Spleen (tissue), 11 donors: ENCODE measurements around the gene ARHGAP10. TPM values are rescaled to one million over a fixed set of nuclear protein-coding genes. Genes with fewer than 3 reads are reported as not detected.

ENCODE experiments used
- DNase-seq: peaks from one replicate; pipeline ENCODE4 v3.0.0-alpha.2; 2020
- H3K27ac ChIP-seq, 8 donors: fragments of 200-600 bp; sonication (generic) in 7 of 8; 1 replicate in 4 of 8; 2 replicates in 4 of 8; pipeline versions ENCODE4 v1.5.0 to v1.8.0; 2016 to 2021; ENCODE audit warnings: inconsistent platforms in 4 of 8, mild to moderate bottlenecking in 4 of 8, moderate library complexity in 1 of 8
- H3K27me3 ChIP-seq, 7 donors: fragments of 200-600 bp; sonication (generic) in 6 of 7; replicated peaks in 1 of 7; 1 replicate in 4 of 7; 2 replicates in 3 of 7; pipeline versions ENCODE4 v1.5.0 to v1.8.0; 2016 to 2021; ENCODE audit warnings: inconsistent platforms in 3 of 7, mild to moderate bottlenecking in 1 of 7
- H3K36me3 ChIP-seq, 6 donors: fragments of 200-600 bp; sonication (generic) in 5 of 6; 1 replicate in 4 of 6; 2 replicates in 2 of 6; pipeline versions ENCODE4 v1.5.0 to v1.8.0; 2016 to 2021; ENCODE audit warnings: inconsistent platforms in 2 of 6
- H3K4me1 ChIP-seq, 6 donors: fragments of 200-600 bp; sonication (generic) in 5 of 6; 1 replicate in 3 of 6; 2 replicates in 3 of 6; pipeline versions ENCODE4 v1.5.0 to v1.8.0; 2016 to 2021; ENCODE audit warnings: inconsistent platforms in 3 of 6
- H3K4me3 ChIP-seq, 8 donors: fragments of 200-600 bp; sonication (generic) in 7 of 8; 1 replicate in 4 of 8; 2 replicates in 4 of 8; pipeline versions ENCODE4 v1.5.0 to v1.8.0; 2016 to 2021; ENCODE audit warnings: inconsistent platforms in 4 of 8, mild to moderate bottlenecking in 4 of 8, moderate library complexity in 2 of 8
- H3K9me3 ChIP-seq, 8 donors: fragments of 200-600 bp; sonication (generic) in 7 of 8; 1 replicate in 4 of 8; 2 replicates in 4 of 8; pipeline versions ENCODE4 v1.5.0 to v1.8.0; 2016 to 2021; ENCODE audit warnings: inconsistent platforms in 4 of 8
- POLR2A ChIP-seq, 3 donors: fragments of 450-650 bp; IDR thresholded peaks; one replicate each; pipeline ENCODE4 v1.5.1; 2017; ENCODE audit warnings: antibody characterized with exemption in 3 of 3, mild to moderate bottlenecking in 1 of 3
- POLR2AphosphoS5 ChIP-seq, 3 donors: sonication (generic); formaldehyde crosslinking; IDR thresholded peaks; one replicate each; pipeline ENCODE4 v1.5.1; 2017; ENCODE audit warnings: antibody characterized with exemption in 3 of 3
- WGBS, 5 donors: extraction: QIAGEN DNeasy Blood & Tissue Kit in 3 of 5; methylation state at CpG; one replicate each; pipeline versions ENCODE4 v1.1.5 to v1.1.7; 2013 to 2018; 5-methylcytosine and 5-hydroxymethylcytosine counted together
- intact Hi-C: fragments of 100-400 bp; cut with DNase I; formaldehyde crosslinking; loops from one replicate; pipeline ENCODE4 v1.15.0; 2023; ENCODE audit warnings: low total_unique reads
- polyA plus RNA-seq, 3 donors: library from polyadenylated mRNA; stranded (reverse); fragments of 200-250 nt; gene quantifications; one replicate each; pipeline ENCODE4 v1.2.1, GENCODE V29; 2013
- total RNA-seq, 7 donors: library from RNA; depleted of rRNA in 3 of 7; stranded (reverse); fragments of >200 nt in 3 of 7; fragmentation: NEBNext Ultra II Directional in 4 of 7; extraction: Animal tissue kit (Norgen Biotek cat#: 25700) in 4 of 7; gene quantifications; one replicate each; pipeline versions ENCODE4 v1.1.0 to v1.2.1, GENCODE V29; 2016 to 2021
- TF ChIP-seq, protein P1 (sequence below), 11 experiments: fragments of 200-600 bp in 7 of 11; fragments of 450-650 bp in 4 of 11; sonication (generic) in 4 of 11; IDR thresholded peaks in 8 of 11; conservative IDR thresholded peaks in 3 of 11; 1 replicate in 7 of 11; 2 replicates in 4 of 11; pipeline versions ENCODE4 v1.4.0 to v1.8.0; 2016 to 2021; ENCODE audit warnings: antibody characterized with exemption in 11 of 11, inconsistent platforms in 4 of 11, mild to moderate bottlenecking in 1 of 11
- donor health status: healthy with polysubstance abuse.
- donor health status: DM: no; HTN: no; CAD: no; lungs with moderate emphysema.
- donor health status: DM: no; HTN: no; CAD: no.
- donor health status: Bipolar disorder and iron deficiency.
- donor health status: healthy.
- donor health status: DM: no; HTN: no; CAD: no.
- donor health status: DM: yes; HTN: yes; CAD: no.

Gene ARHGAP10
- total and polyA plus RNA-seq, 10 donors, result 4.0 to 35.5 (median 13.3) TPM

DNA sequence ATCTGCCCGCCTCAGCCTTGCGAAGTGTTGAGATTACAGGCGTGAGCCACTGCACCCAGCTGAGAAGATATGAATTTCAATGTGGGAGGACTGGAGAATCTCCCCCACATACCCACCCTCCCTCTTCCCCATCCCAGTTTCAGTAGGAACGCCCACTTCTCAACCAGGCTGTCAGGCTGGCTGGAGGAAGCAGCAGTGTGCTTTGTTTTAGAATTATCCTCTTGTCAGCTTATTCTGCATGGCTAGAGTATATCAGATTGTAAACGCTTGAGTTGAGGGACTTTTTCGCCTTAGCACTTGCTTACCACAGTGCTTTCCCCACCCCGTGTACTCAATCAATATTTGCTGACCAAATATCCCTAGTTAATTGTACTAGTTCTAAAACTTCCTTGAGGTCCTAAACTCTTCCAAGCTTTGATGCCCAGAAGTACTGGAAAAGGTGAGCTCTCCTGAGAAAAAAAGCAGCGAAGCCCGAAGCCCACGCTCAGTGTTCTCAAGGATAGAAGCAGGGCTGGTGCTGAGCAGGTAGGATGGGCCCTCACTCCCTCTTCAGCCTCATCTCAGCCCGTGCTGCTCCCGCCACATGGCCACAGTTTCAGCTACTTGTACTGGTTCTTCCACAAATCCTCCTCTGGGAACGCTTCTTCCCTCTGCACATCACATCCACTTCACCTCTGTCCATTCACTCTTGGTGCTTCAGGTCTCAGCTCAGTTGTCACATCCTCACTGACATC is 7.3 kb upstream of the ARHGAP10 start:
- WGBS, 5 donors, result 82 to 92% (median 88%) methylated on average over 13 of the region's 13 CpGs
- H3K27me3 ChIP-seq, result no peaks in the 10 kb centered on the region
- TF ChIP-seq POLR2A (IDR thresholded peaks at IDR 0.05) (no peak), POLR2AphosphoS5 (IDR thresholded peaks at IDR 0.05) (no peak)
- TF ChIP-seq, protein P1, sequence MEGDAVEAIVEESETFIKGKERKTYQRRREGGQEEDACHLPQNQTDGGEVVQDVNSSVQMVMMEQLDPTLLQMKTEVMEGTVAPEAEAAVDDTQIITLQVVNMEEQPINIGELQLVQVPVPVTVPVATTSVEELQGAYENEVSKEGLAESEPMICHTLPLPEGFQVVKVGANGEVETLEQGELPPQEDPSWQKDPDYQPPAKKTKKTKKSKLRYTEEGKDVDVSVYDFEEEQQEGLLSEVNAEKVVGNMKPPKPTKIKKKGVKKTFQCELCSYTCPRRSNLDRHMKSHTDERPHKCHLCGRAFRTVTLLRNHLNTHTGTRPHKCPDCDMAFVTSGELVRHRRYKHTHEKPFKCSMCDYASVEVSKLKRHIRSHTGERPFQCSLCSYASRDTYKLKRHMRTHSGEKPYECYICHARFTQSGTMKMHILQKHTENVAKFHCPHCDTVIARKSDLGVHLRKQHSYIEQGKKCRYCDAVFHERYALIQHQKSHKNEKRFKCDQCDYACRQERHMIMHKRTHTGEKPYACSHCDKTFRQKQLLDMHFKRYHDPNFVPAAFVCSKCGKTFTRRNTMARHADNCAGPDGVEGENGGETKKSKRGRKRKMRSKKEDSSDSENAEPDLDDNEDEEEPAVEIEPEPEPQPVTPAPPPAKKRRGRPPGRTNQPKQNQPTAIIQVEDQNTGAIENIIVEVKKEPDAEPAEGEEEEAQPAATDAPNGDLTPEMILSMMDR (IDR thresholded peaks at IDR 0.05 in 8 of 11, conservative IDR thresholded peaks at IDR 0.05 in 3 of 11), result no peak
- no peak for DNase-seq
- intact Hi-C loops, result no loop called here
- H3K4me3 ChIP-seq, result no peak overlapping the region
- no peaks in the 10 kb centered on the region for H3K4me1 ChIP-seq
- no peaks in the 10 kb centered on the region for H3K36me3 ChIP-seq
- no peaks in the 10 kb centered on the region for H3K9me3 ChIP-seq
- H3K27ac ChIP-seq, result no peak overlapping the region

DNA sequence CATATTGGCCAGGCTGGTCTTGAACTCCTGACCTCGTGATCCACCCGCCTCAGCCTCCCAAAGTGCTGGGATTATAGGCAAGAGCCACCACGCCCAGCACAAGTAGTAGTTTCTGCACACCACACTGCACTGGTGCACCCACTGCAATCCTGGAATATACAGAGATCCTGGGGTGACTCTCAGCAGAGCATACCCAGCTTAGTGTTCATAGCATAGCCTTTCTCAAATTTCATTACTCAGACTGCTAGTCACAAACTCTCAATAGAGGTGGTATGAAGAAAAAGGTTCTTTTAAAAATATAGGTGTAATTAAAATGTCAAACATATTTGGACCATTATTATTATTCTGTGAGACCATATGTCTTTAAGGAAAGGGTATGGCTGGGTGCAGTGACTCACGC is 6.2 kb upstream of the ARHGAP10 start:
- H3K36me3 ChIP-seq, result no peaks in the 10 kb centered on the region
- no peak for TF ChIP-seq POLR2A (IDR thresholded peaks at IDR 0.05)
- TF ChIP-seq, protein P1 (IDR thresholded peaks at IDR 0.05 in 8 of 11, conservative IDR thresholded peaks at IDR 0.05 in 3 of 11), result no peak
- no peak for TF ChIP-seq POLR2AphosphoS5 (IDR thresholded peaks at IDR 0.05)
- H3K4me1 ChIP-seq, result no peaks in the 10 kb centered on the region
- H3K27ac ChIP-seq, result no peak overlapping the region
- intact Hi-C loops, result no loop called here
- WGBS, 5 donors, result 86 to 92% (median 89%) methylated on average over 4 of the region's 4 CpGs
- H3K27me3 ChIP-seq, result no peaks in the 10 kb centered on the region
- no peaks in the 10 kb centered on the region for H3K9me3 ChIP-seq
- no peak overlapping the region for H3K4me3 ChIP-seq
- no peak for DNase-seq

DNA sequence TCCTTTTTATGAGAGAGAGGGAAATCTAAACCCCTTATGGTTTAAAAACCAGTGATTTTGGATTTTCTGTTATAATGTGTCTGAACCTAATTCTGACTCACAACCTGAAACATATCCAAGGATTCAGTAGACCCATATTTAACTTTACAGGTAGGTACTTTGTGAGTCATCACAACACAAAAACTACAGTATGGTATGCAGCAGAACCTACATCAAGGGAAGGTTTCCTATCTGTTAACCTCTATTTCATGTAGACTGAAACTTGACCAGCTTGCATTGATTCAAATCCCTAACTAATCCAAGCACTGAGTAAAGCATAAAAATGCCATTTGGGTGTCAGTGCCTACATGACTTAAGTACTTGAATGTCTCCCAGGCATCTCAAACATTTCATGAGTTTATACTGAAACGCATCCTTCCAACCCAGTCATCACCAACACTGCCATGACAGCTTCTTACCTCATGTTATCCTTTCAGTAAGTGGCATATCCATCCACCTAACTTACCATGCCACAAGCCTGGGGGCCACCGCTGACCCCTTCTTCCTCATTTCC is 4.3 kb upstream of the ARHGAP10 start:
- WGBS, 5 donors, result 93 to 100% (median 94%) methylated on average over 2 of the region's 2 CpGs
- H3K27me3 ChIP-seq, result peaks cover 0 to 13% (median 0%) of the 10 kb centered on the region in 7 donors
- intact Hi-C loops, result no loop called here
- H3K4me1 ChIP-seq, result peaks cover 0 to 16% (median 8%) of the 10 kb centered on the region in 6 donors
- DNase-seq, result no peak
- H3K27ac ChIP-seq, result no peak overlapping the region
- H3K36me3 ChIP-seq, result no peaks in the 10 kb centered on the region
- no peaks in the 10 kb centered on the region for H3K9me3 ChIP-seq
- no peak overlapping the region for H3K4me3 ChIP-seq
- TF ChIP-seq, protein P1 (IDR thresholded peaks at IDR 0.05 in 8 of 11, conservative IDR thresholded peaks at IDR 0.05 in 3 of 11), result no peak
- TF ChIP-seq POLR2AphosphoS5 (IDR thresholded peaks at IDR 0.05) (no peak), POLR2A (IDR thresholded peaks at IDR 0.05) (no peak)

DNA sequence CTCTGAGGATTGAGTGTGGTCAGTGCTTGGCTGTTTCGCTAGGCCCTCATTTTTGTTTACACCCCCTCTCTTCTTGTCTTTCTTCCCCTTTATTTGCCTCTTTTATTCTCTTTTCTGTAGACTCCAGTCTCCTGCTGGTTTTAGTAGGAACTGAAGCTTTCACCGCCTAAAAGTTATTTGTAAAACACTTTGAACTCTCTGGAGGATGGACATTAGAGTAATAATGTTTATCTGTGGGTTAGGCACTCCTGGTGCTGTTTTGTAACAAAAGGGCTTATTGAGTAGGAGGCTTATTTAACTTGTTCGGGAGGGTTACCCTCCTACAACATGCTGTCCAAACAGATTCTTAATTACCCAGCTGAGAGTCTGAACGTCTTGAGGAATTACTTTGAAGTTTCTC is 1.6 kb upstream of the ARHGAP10 start:
- Histone ChIP-seq H3K27me3 (peaks cover 0 to 29% (median 7%) of the 10 kb centered on the region in 7 donors), H3K4me3 (no peak overlapping the region), H3K9me3 (no peaks in the 10 kb centered on the region), H3K36me3 (no peaks in the 10 kb centered on the region), H3K27ac (no peak overlapping the region), H3K4me1 (peaks cover 6 to 36% (median 27%) of the 10 kb centered on the region in 6 donors)
- no peak for DNase-seq
- TF ChIP-seq POLR2A (IDR thresholded peaks at IDR 0.05), result no peak
- TF ChIP-seq, protein P1 (IDR thresholded peaks at IDR 0.05 in 8 of 11, conservative IDR thresholded peaks at IDR 0.05 in 3 of 11), result no peak
- TF ChIP-seq POLR2AphosphoS5 (IDR thresholded peaks at IDR 0.05), result no peak
- WGBS, 5 donors, result 73 to 90% (median 83%) methylated on average over 4 of the region's 4 CpGs
- intact Hi-C loops, result no loop called here
